Neural progenitor cell (in vitro differentiated cells): Measurements from ENCODE around the gene ADGRV1.

ENCODE experiments used
- CTCF ChIP-seq: fragments of 200-600 bp; sonication (generic); IDR thresholded peaks from 2 replicates; pipeline ENCODE4 v1.5.1; 2017; ENCODE audit warnings: antibody characterized with exemption, mild to moderate bottlenecking
- EZH2 ChIP-seq: fragments of 200-600 bp; sonication (generic); IDR thresholded peaks from 2 replicates; pipeline ENCODE4 v1.6.1; 2017; ENCODE audit warnings: antibody characterized with exemption, mild to moderate bottlenecking, moderate library complexity
- EZH2phosphoT487 ChIP-seq: fragments of 200-600 bp; sonication (generic); IDR thresholded peaks from 2 replicates; pipeline ENCODE4 v1.6.1; 2017; ENCODE audit warnings: antibody characterized with exemption

- TF ChIP-seq CTCF (no peak), EZH2 (no peak), EZH2phosphoT487 (no peak)
Observed at GRCh38 chr5:91158011-91158410, 599.4 kb downstream of the ADGRV1 start.
